Neuronal stem cell (in vitro differentiated cells): ENCODE measurements around the gene IMMP2L.

Source experiments
- DNase-seq: peaks from one replicate; pipeline ENCODE4 v3.0.0-alpha.2; 2013; ENCODE audit warnings: low spot score
- H2AFZ ChIP-seq: one replicate; pipeline ENCODE4 v1.6.1; 2013; ENCODE audit warnings: mild to moderate bottlenecking, low read length, inconsistent platforms
- H2AK5ac ChIP-seq: 2 replicates; pipeline ENCODE4 v1.6.1; 2013; ENCODE audit warnings: low read depth, mild to moderate bottlenecking, inconsistent platforms, low read length, moderate library complexity, mixed read lengths
- H2BK120ac ChIP-seq: 2 replicates; pipeline ENCODE4 v1.6.1; 2013; ENCODE audit warnings: low read depth, mild to moderate bottlenecking, inconsistent platforms, low read length, moderate library complexity, mixed read lengths
- H2BK12ac ChIP-seq: one replicate; pipeline ENCODE4 v1.6.1; 2013; ENCODE audit warnings: low read length, inconsistent platforms
- H2BK15ac ChIP-seq: 2 replicates; pipeline ENCODE4 v1.6.1; 2013; ENCODE audit warnings: mild to moderate bottlenecking, low read length, inconsistent platforms, mixed read lengths
- H2BK5ac ChIP-seq: one replicate; pipeline ENCODE4 v1.6.1; 2013; ENCODE audit warnings: inconsistent platforms, mild to moderate bottlenecking, low read length, moderate library complexity
- H3K14ac ChIP-seq: one replicate; pipeline ENCODE4 v1.6.1; 2013; ENCODE audit warnings: low read length, inconsistent platforms
- H3K18ac ChIP-seq: 2 replicates; pipeline ENCODE4 v1.6.1; 2013; ENCODE audit warnings: low read length, inconsistent platforms
- H3K23ac ChIP-seq: 2 replicates; pipeline ENCODE4 v1.6.1; 2013; ENCODE audit warnings: low read depth, mild to moderate bottlenecking, mixed read lengths, low read length, inconsistent platforms; ENCODE audit not compliant: poor library complexity
- H3K27ac ChIP-seq: replicated peaks from 3 replicates; pipeline ENCODE4 v1.5.1; 2013; ENCODE audit warnings: low read length, inconsistent platforms
- H3K27me3 ChIP-seq, 3 experiments: 2 replicates each; pipeline ENCODE4 v1.6.1; 2013; ENCODE audit warnings: low read length in 3 of 3, mild to moderate bottlenecking in 2 of 3, inconsistent platforms in 1 of 3, low read depth in 1 of 3, mixed read lengths in 1 of 3, moderate library complexity in 1 of 3; ENCODE audit not compliant: control insufficient read depth in 3 of 3, insufficient read depth in 3 of 3
- H3K36me3 ChIP-seq, 2 donors: replicated peaks in 1 of 2; 2 replicates each; pipeline ENCODE4 v1.6.1; 2013; ENCODE audit warnings: low read length in 2 of 2; ENCODE audit not compliant: control insufficient read depth in 2 of 2, insufficient read depth in 2 of 2
- H3K4ac ChIP-seq: 2 replicates; pipeline ENCODE4 v1.6.1; 2013; ENCODE audit warnings: inconsistent platforms, mild to moderate bottlenecking, low read length, moderate library complexity
- H3K4me1 ChIP-seq, 2 donors: 1 replicate in 1 of 2; 2 replicates in 1 of 2; pipeline ENCODE4 v1.6.1; 2013; ENCODE audit warnings: low read length in 2 of 2, low read depth in 1 of 2; ENCODE audit not compliant: control insufficient read depth in 2 of 2, insufficient read depth in 1 of 2
- H3K4me2 ChIP-seq: one replicate; pipeline ENCODE4 v1.6.1; 2013; ENCODE audit warnings: mild to moderate bottlenecking, low read length, inconsistent platforms; ENCODE audit not compliant: insufficient read depth, poor library complexity, severe bottlenecking
- H3K4me3 ChIP-seq, 2 donors: 2 replicates each; pipeline ENCODE4 v1.5.1; 2013; ENCODE audit warnings: low read length in 2 of 2, mild to moderate bottlenecking in 2 of 2, inconsistent platforms in 1 of 2, moderate library complexity in 1 of 2
- H3K79me1 ChIP-seq: one replicate; pipeline ENCODE4 v1.6.1; 2013; ENCODE audit warnings: low read depth, mild to moderate bottlenecking, inconsistent platforms, low read length, moderate library complexity
- H3K9ac ChIP-seq: one replicate; pipeline ENCODE4 v1.6.1; 2013; ENCODE audit warnings: mild to moderate bottlenecking, low read depth, low read length, inconsistent platforms; ENCODE audit not compliant: poor library complexity
- H3K9me3 ChIP-seq, 2 donors: replicated peaks in 1 of 2; 2 replicates each; pipeline versions ENCODE3 to v1.6.1; 2013; ENCODE audit warnings: low read length in 2 of 2, mild to moderate bottlenecking in 2 of 2, inconsistent platforms in 1 of 2, low read depth in 1 of 2, mixed read lengths in 1 of 2, moderate library complexity in 1 of 2; ENCODE audit not compliant: control insufficient read depth in 2 of 2, insufficient read depth in 1 of 2
- H4K8ac ChIP-seq: one replicate; pipeline ENCODE4 v1.6.1; 2013; ENCODE audit warnings: low read depth, mild to moderate bottlenecking, inconsistent platforms, low read length, moderate library complexity
- H4K91ac ChIP-seq: one replicate; pipeline ENCODE4 v1.6.1; 2013; ENCODE audit warnings: low read length, low read depth, mild to moderate bottlenecking, inconsistent platforms; ENCODE audit not compliant: poor library complexity
- WGBS, 2 donors: extraction: QIAGEN DNeasy Blood & Tissue Kit; methylation state at CpG; one replicate each; pipeline ENCODE4 v1.1.7; 2013; ENCODE audit warnings: missing lambda C conversion rate in 2 of 2, mixed read lengths in 1 of 2; ENCODE audit not compliant: insufficient read length in 2 of 2, insufficient replicate concordance in 1 of 2; ENCODE audit errors: extremely low coverage in 2 of 2; 5-methylcytosine and 5-hydroxymethylcytosine counted together

IMMP2L gene

DNA sequence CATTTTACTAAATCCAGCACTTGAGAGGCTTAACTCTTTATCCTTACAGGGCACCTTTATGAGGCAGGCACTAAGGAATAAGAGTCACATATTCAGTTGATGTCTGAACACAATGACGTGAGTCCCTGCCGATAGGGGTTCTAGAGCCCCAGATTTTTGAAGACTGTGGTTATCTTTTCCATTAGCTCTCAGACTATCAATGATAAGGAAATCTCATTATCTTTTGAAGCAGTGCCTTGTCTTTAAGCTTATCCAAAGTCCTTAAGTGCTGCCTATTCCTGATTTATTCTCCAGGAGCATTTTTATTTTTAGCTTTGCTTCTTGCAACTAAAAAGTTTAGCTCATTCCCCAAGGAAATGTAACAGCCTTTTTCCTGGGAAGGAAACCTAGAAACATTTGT is 915.5 kb downstream of the IMMP2L start:
- Histone ChIP-seq H3K4ac (no peak overlapping the region), H3K79me1 (no peaks in the 10 kb centered on the region), H3K27ac (no peak overlapping the region), H3K18ac (no peak overlapping the region), H3K9me3 (no peaks in the 10 kb centered on the region), H2BK12ac (no peak overlapping the region), H3K27me3 (no peaks in the 10 kb centered on the region), H4K91ac (no peak overlapping the region), H3K36me3 (no peaks in the 10 kb centered on the region), H3K4me2 (no peak overlapping the region), H2AFZ (no peak overlapping the region), H4K8ac (no peak overlapping the region), H2AK5ac (no peak overlapping the region), H3K4me3 (no peak overlapping the region), H2BK15ac (no peak overlapping the region), H2BK5ac (no peak overlapping the region), H2BK120ac (no peak overlapping the region), H3K9ac (no peak overlapping the region), H3K23ac (no peak overlapping the region), H3K14ac (no peak overlapping the region), H3K4me1 (no peaks in the 10 kb centered on the region)
- no CpG with 5 or more reads among the region's 2 CpGs for WGBS, 2 donors
- no peak for DNase-seq

GRCh38 chr7:110645616-110646015 is 916.7 kb downstream of the IMMP2L start:
- Histone ChIP-seq H4K8ac (no peak overlapping the region), H2AK5ac (no peak overlapping the region), H3K27me3 (no peaks in the 10 kb centered on the region), H3K4ac (no peak overlapping the region), H3K79me1 (no peaks in the 10 kb centered on the region), H4K91ac (no peak overlapping the region), H3K4me2 (no peak overlapping the region), H3K14ac (no peak overlapping the region), H2BK5ac (no peak overlapping the region), H3K18ac (no peak overlapping the region), H2AFZ (no peak overlapping the region), H3K9me3 (no peaks in the 10 kb centered on the region), H2BK120ac (no peak overlapping the region), H3K23ac (no peak overlapping the region), H2BK15ac (no peak overlapping the region), H3K27ac (no peak overlapping the region), H3K36me3 (no peaks in the 10 kb centered on the region), H3K4me1 (no peaks in the 10 kb centered on the region), H3K9ac (no peak overlapping the region), H3K4me3 (no peak overlapping the region), H2BK12ac (no peak overlapping the region)
- WGBS, 2 donors = no CpG with 5 or more reads among the region's 2 CpGs
- no peak for DNase-seq

GRCh38 chr7:110645060-110645459 is 917.2 kb downstream of the IMMP2L start:
- Histone ChIP-seq H4K91ac (no peak overlapping the region), H3K4me1 (no peaks in the 10 kb centered on the region), H3K23ac (no peak overlapping the region), H3K4ac (no peak overlapping the region), H2BK12ac (no peak overlapping the region), H3K14ac (no peak overlapping the region), H3K9ac (no peak overlapping the region), H3K4me3 (no peak overlapping the region), H2AK5ac (no peak overlapping the region), H3K27ac (no peak overlapping the region), H2BK5ac (no peak overlapping the region), H4K8ac (no peak overlapping the region), H2BK120ac (no peak overlapping the region), H3K18ac (no peak overlapping the region), H3K4me2 (no peak overlapping the region), H2AFZ (no peak overlapping the region), H2BK15ac (no peak overlapping the region), H3K36me3 (no peaks in the 10 kb centered on the region), H3K79me1 (no peaks in the 10 kb centered on the region), H3K9me3 (no peaks in the 10 kb centered on the region), H3K27me3 (no peaks in the 10 kb centered on the region)
- DNase-seq = no peak
- WGBS, 2 donors = no CpG with 5 or more reads among the region's 3 CpGs

DNA sequence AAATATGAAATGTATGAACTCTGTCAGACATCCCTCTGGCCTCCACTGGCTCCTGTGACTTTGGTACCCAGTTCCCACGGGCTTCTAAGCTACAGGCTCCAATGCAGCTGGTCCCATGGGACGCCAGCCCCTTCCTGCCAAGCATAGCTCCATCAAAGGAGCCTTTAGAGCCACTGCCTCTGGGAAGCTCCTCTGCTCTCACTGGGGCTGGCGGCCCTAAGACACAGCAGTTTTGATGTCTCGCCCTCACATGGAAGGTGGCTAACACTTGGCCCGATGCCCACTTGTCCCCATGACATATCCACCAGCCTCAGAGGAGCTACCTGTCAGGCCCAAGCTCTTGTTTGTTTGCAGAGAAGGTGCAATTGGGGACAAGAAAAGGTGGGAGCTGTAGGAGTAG is 925.0 kb downstream of the IMMP2L start:
- peaks cover 0 to 3% of the 10 kb centered on the region in 2 donors for H3K9me3 ChIP-seq
- no peak overlapping the region for H3K4ac ChIP-seq
- H2BK120ac ChIP-seq = no peak overlapping the region
- H2BK5ac ChIP-seq = no peak overlapping the region
- H2BK12ac ChIP-seq = no peak overlapping the region
- no peaks in the 10 kb centered on the region for H3K36me3 ChIP-seq
- H2BK15ac ChIP-seq = no peak overlapping the region
- H3K4me2 ChIP-seq = no peak overlapping the region
- H2AFZ ChIP-seq = no peak overlapping the region
- H2AK5ac ChIP-seq = no peak overlapping the region
- H4K91ac ChIP-seq = no peak overlapping the region
- H3K27ac ChIP-seq = no peak overlapping the region
- H3K14ac ChIP-seq = no peak overlapping the region
- peaks cover 0 to 4% of the 10 kb centered on the region in 2 donors for H3K4me1 ChIP-seq
- H4K8ac ChIP-seq = no peak overlapping the region
- H3K27me3 ChIP-seq = no peaks in the 10 kb centered on the region
- H3K23ac ChIP-seq = no peak overlapping the region
- H3K9ac ChIP-seq = no peak overlapping the region
- no peak for DNase-seq
- no peaks in the 10 kb centered on the region for H3K79me1 ChIP-seq
- no CpG with 5 or more reads among the region's 5 CpGs for WGBS, 2 donors
- peak overlapping the region; percentile 5 for H3K18ac ChIP-seq
- H3K4me3 ChIP-seq = no peak overlapping the region
